Ovary (tissue), 9 donors: ENCODE results near the gene GNB1L. TPM values are rescaled to one million over a fixed set of nuclear protein-coding genes. Genes with fewer than 3 reads are reported as not detected.
A peak's percentile ranks its signal among the peaks of the same experiment; 100 is the strongest.

Experiments used
- DNase-seq, 5 donors: peaks; one replicate each; pipeline ENCODE4 v3.0.0-alpha.2; 2019 to 2020
- H3K27ac ChIP-seq, 2 donors: fragments of 200-600 bp; one replicate each; pipeline versions ENCODE4 v1.5.1 to v1.8.0; 2019 to 2022
- H3K27me3 ChIP-seq: fragments of 200-600 bp; one replicate; pipeline ENCODE4 v1.8.0; 2022
- H3K36me3 ChIP-seq: fragments of 200-600 bp; sonication (generic); one replicate; pipeline ENCODE4 v1.5.1; 2019
- H3K4me1 ChIP-seq: one replicate; pipeline ENCODE4 v1.8.1; 2013; ENCODE audit warnings: mild to moderate bottlenecking, moderate library complexity; ENCODE audit not compliant: insufficient read depth
- H3K4me3 ChIP-seq: fragments of 200-600 bp; sonication (generic); one replicate; pipeline ENCODE4 v1.5.1; 2017
- H3K9me3 ChIP-seq, 2 donors: fragments of 200-600 bp in 1 of 2; sonication (generic) in 1 of 2; one replicate each; pipeline versions ENCODE4 v1.5.1 to v1.8.1; 2013 to 2019; ENCODE audit warnings: mild to moderate bottlenecking in 1 of 2, moderate library complexity in 1 of 2
- CTCF ChIP-seq, 3 donors: fragments of 450-650 bp in 2 of 3; fragments of 200-600 bp in 1 of 3; IDR thresholded peaks; one replicate each; pipeline versions ENCODE4 v1.5.1 to v1.8.0; 2016 to 2022; ENCODE audit warnings: antibody characterized with exemption in 3 of 3, mild to moderate bottlenecking in 1 of 3
- EP300 ChIP-seq: sonication (generic); formaldehyde crosslinking; IDR thresholded peaks from one replicate; pipeline ENCODE4 v1.6.1; 2017; ENCODE audit warnings: antibody characterized with exemption
- POLR2A ChIP-seq: fragments of 450-650 bp; IDR thresholded peaks from one replicate; pipeline ENCODE4 v1.6.1; 2017; ENCODE audit warnings: antibody characterized with exemption, mild to moderate bottlenecking, moderate library complexity
- WGBS, 3 donors: extraction: QIAGEN DNeasy Blood & Tissue Kit in 1 of 3; methylation state at CpG; one replicate each; pipeline versions ENCODE4 v1.1.5 to v1.1.7; 2013 to 2017; 5-methylcytosine and 5-hydroxymethylcytosine counted together
- intact Hi-C, 4 donors: fragments of 100-400 bp; cut with DNase I; formaldehyde crosslinking; loops; one replicate each; pipeline versions ENCODE4 v1.11.0 to v1.15.1; 2022 to 2023
- polyA plus RNA-seq, 2 donors: library from polyadenylated mRNA; stranded (reverse); fragments of 200-250 nt in 1 of 2; fragments of 350-450 nt in 1 of 2; fragmentation: Illumina TruSeq in 1 of 2; extraction: RNeasy Lipid Tissue Mini Kit (QIAGEN cat#74804) in 1 of 2; gene quantifications; one replicate each; pipeline ENCODE4 v1.2.3, GENCODE V29; 2013 to 2014
- total RNA-seq, 7 donors: library from RNA; depleted of rRNA in 2 of 7; stranded (reverse); fragments of >200 nt in 2 of 7; fragmentation: NEBNext Ultra II Directional in 3 of 7; extraction: Animal tissue kit (Norgen Biotek cat#: 25700) in 3 of 7; gene quantifications; one replicate each; pipeline versions ENCODE4 v1.1.0 to v1.2.4, GENCODE V29; 2016 to 2023
- donor health status: DM: no; HTN: no; CAD: no; lungs with moderate emphysema.
- donor health status: DM: no; HTN: no; CAD: no.
- donor health status: Bipolar disorder and iron deficiency.
- donor health status: DM: yes; HTN: yes; CAD: no.
- donor health status: DM: no; HTN: no; CAD: no.
- donor health status: DM: yes; HTN: yes; CAD: no.

Gene GNB1L
- total and polyA plus RNA-seq, 9 donors: 3.1 to 14.9 (median 5.8) TPM; not detected in 1

- peak in 1 of 5 donors; percentile 13 for DNase-seq
- WGBS, 3 donors: 77 to 81% (median 79%) methylated on average over 24 of the region's 24 CpGs
- no peaks in the 10 kb centered on the region for H3K36me3 ChIP-seq
- no peak for TF ChIP-seq CTCF (IDR thresholded peaks at IDR 0.05)
- no peak for TF ChIP-seq EP300
- no peak for TF ChIP-seq POLR2A
- no peaks in the 10 kb centered on the region for H3K9me3 ChIP-seq
- H3K27me3 ChIP-seq: no peaks in the 10 kb centered on the region
- intact Hi-C loops: no loop called here
- no peak overlapping the region for H3K4me3 ChIP-seq
- H3K4me1 ChIP-seq: no peaks in the 10 kb centered on the region
- H3K27ac ChIP-seq: no peak overlapping the region
These were observed 57.3 kb downstream of the GNB1L start for GRCh38 chr22:19797086-19798002.

GRCh38 chr22:19796160-19796559 lies 58.5 kb downstream of the GNB1L start:
- no peak overlapping the region for H3K27ac ChIP-seq
- intact Hi-C loops: no loop called here
- H3K36me3 ChIP-seq: no peaks in the 10 kb centered on the region
- no peaks in the 10 kb centered on the region for H3K27me3 ChIP-seq
- no peak for TF ChIP-seq EP300
- TF ChIP-seq POLR2A: no peak
- TF ChIP-seq CTCF (IDR thresholded peaks at IDR 0.05): no peak
- no peaks in the 10 kb centered on the region for H3K9me3 ChIP-seq
- no peaks in the 10 kb centered on the region for H3K4me1 ChIP-seq
- DNase-seq: no peak
- H3K4me3 ChIP-seq: no peak overlapping the region
- 84 to 87% (median 85%) methylated on average over 7 of the region's 7 CpGs for WGBS, 3 donors

- DNase-seq: no peak
- TF ChIP-seq CTCF (IDR thresholded peaks at IDR 0.05): no peak
- no peak for TF ChIP-seq POLR2A
- TF ChIP-seq EP300: no peak
- Histone ChIP-seq H3K9me3 (no peaks in the 10 kb centered on the region), H3K36me3 (no peaks in the 10 kb centered on the region), H3K27ac (no peak overlapping the region), H3K27me3 (no peaks in the 10 kb centered on the region), H3K4me1 (no peaks in the 10 kb centered on the region), H3K4me3 (no peak overlapping the region)
- intact Hi-C loops: no loop called here
- WGBS, 3 donors: 88 to 92% (median 90%) methylated on average over 6 of the region's 6 CpGs
These were observed 59.1 kb downstream of the GNB1L start for GRCh38 chr22:19795617-19796008.

DNA sequence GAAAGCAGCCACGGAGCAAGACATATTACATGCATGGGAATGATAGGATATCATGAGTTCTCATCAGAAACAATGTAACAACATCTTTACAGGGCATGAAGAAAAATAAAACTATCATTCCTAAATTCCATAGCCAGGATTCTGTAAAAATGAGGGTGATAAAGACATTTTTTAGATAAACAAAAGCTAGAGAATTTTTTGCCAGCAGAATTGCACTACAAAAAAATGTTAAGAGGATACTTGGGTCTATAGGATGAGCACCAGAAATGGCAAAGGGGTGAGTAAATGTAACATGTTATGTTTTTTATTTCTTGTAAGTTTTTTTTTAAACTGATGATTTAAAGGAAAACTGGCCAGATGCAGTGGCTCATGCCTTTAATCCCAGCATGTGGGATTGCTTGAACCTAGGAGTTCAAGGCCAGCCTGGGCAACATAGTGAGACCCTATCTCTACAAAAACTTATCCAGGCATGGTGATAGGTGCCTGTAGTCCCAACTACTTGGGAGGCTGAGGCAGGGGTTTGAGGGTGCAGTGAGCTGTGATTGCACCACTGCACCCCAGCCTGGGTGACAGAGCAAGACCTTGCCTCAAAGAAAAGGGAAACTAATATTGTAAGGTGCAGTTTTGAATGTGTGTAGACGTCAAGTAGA lies 60.9 kb downstream of the GNB1L start:
- no peak for TF ChIP-seq CTCF (IDR thresholded peaks at IDR 0.05)
- no peak for TF ChIP-seq POLR2A
- TF ChIP-seq EP300: no peak
- no peaks in the 10 kb centered on the region for H3K27me3 ChIP-seq
- no peak overlapping the region for H3K4me3 ChIP-seq
- no peak overlapping the region for H3K27ac ChIP-seq
- no peaks in the 10 kb centered on the region for H3K36me3 ChIP-seq
- intact Hi-C loops: no loop called here
- DNase-seq: no peak
- H3K9me3 ChIP-seq: no peaks in the 10 kb centered on the region
- 62 to 83% (median 79%) methylated on average over 2 of the region's 2 CpGs for whole genome bisulfite sequencing, 3 donors
- H3K4me1 ChIP-seq: no peaks in the 10 kb centered on the region
